ENCODE data around the gene DNAH5. TPM values are rescaled to one million over a fixed set of nuclear protein-coding genes. Genes with fewer than 3 reads are reported as not detected.

DNAH5 gene
- polyA plus RNA-seq, 1 donor (not counting 4 experiments of a cell fraction or from before 2014, with no cell fraction given) = 0.73 TPM

Other genes with a start within 250 kb of the DNAH5 start
- gene TRIO, start 198.7 kb upstream of the DNAH5 start, polyA plus RNA-seq = 56.6 to 72.1 TPM (median 57.2 TPM) in 3 replicates